ENCODE results near the gene SLC25A30. TPM values are rescaled to one million over a fixed set of nuclear protein-coding genes. Genes with fewer than 3 reads are reported as not detected.

Gene SLC25A30
- total and polyA plus RNA-seq, 9 of the 15 experiments (the other 6 are each of a cell fraction or from before 2014, with no cell fraction given), result 1.1 to 11.1 (median 5.6) TPM

- DNase-seq (ENCODE audit: extremely low read depth in 1 of 4, low spot score in 3 of 4) (no peak), FAIRE-seq (no peak), ATAC-seq (no peak)
- CTCF ChIA-PET (ENCODE audit: low intra/inter-chr PET ratio), result no interaction called here
- Histone ChIP-seq H3K27me3 (ENCODE audit: control insufficient read depth in 2 of 2, insufficient read depth in 2 of 2, low read length in 2 of 2) (no peaks in the 10 kb centered on the region), H3K4me1 (replicated peaks in 1 of 2; ENCODE audit: control insufficient read depth in 2 of 2, insufficient read depth in 2 of 2, low read length in 2 of 2) (no peaks in the 10 kb centered on the region), H4K20me1 (replicated peaks; ENCODE audit: control insufficient read depth, insufficient read depth, low read length) (no peaks in the 10 kb centered on the region), H3K27ac (ENCODE audit: extremely low read depth, low read depth, low read length) (no peak overlapping the region), H3K36me3 (ENCODE audit: control insufficient read depth, insufficient read depth, low read length) (peaks cover 5% of the 10 kb centered on the region; the same call in 1 of the 3 replicates), H3K4me3 (no peak overlapping the region), H2AFZ (ENCODE audit: low read depth, low read length) (no peak overlapping the region), H3K4me2 (ENCODE audit: insufficient read depth, low read length) (no peak overlapping the region), H3K9ac (ENCODE audit: insufficient read depth in 1 of 2, low read depth in 2 of 2, low read length in 2 of 2) (no peak overlapping the region), H3K9me3 (replicated peaks; ENCODE audit: control insufficient read depth, insufficient read depth, low read depth, low read length) (no peaks in the 10 kb centered on the region), H3K79me2 (ENCODE audit: control insufficient read depth, insufficient read depth, low read length) (no peaks in the 10 kb centered on the region), H3K9me1 (ENCODE audit: control insufficient read depth, insufficient read depth, low read length) (no peaks in the 10 kb centered on the region)
- intact Hi-C loops (cut with micrococcal nuclease), result no loop called here
- in situ Hi-C loops (cut with MboI), result loop anchor here (25.0 kb wide), 1 partner anchor 358 kb away; the partner anchor contains the start of gene CBY2
- POLR2A ChIA-PET, result interaction anchor here (0.7 to 2.9 kb wide), 3 partner anchors 9 to 375 kb away, joined by 3 to 11 read pairs (median 4); partner anchors contain the start of gene TPT1
- WGBS (ENCODE audit: insufficient coverage, low coverage, missing lambda C conversion rate), result 100% methylated on average over 1 of the region's 1 CpG
- TF ChIP-seq HDAC3 (IDR thresholded peaks at IDR 0.05; ENCODE audit: borderline replicate concordance, partially characterized antibody) (no peak), THRB (CRISPR knock-in tag; conservative IDR thresholded peaks at IDR 0.05) (no peak), BCLAF1 (IDR thresholded peaks at IDR 0.05; ENCODE audit: borderline replicate concordance in 1 of 2, control insufficient read depth in 1 of 2, low read depth in 2 of 2, low read length in 1 of 2) (no peak), MIER1 (IDR thresholded peaks at IDR 0.05; ENCODE audit: low read depth) (no peak), ZNF395 (CRISPR knock-in tag; IDR thresholded peaks at IDR 0.05) (no peak), PHB (CRISPR knock-in tag; IDR thresholded peaks at IDR 0.05) (no peak), NCOA1 (IDR thresholded peaks at IDR 0.05; ENCODE audit: low read depth) (no peak)
- no TSS peak for BruUV-seq (replicated peaks)
These were observed 64.3 kb downstream of the SLC25A30 start for GRCh38 chr13:45353895-45354294.

Measured in K562 (cell line).